ENCODE measurements around the gene EHBP1.

GRCh38 chr2:62716768-62717167, 11.3 kb downstream of the EHBP1 start:
- TF ChIP-seq POLR2A (IDR thresholded peaks at IDR 0.05): no peak
- TF ChIP-seq, protein P1, sequence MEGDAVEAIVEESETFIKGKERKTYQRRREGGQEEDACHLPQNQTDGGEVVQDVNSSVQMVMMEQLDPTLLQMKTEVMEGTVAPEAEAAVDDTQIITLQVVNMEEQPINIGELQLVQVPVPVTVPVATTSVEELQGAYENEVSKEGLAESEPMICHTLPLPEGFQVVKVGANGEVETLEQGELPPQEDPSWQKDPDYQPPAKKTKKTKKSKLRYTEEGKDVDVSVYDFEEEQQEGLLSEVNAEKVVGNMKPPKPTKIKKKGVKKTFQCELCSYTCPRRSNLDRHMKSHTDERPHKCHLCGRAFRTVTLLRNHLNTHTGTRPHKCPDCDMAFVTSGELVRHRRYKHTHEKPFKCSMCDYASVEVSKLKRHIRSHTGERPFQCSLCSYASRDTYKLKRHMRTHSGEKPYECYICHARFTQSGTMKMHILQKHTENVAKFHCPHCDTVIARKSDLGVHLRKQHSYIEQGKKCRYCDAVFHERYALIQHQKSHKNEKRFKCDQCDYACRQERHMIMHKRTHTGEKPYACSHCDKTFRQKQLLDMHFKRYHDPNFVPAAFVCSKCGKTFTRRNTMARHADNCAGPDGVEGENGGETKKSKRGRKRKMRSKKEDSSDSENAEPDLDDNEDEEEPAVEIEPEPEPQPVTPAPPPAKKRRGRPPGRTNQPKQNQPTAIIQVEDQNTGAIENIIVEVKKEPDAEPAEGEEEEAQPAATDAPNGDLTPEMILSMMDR (IDR thresholded peaks at IDR 0.05): no peak

All from uterus (tissue), 2 donors.